SJCRH30 (cell line): ENCODE measurements around the gene SORCS3. TPM values are rescaled to one million over a fixed set of nuclear protein-coding genes. Genes with fewer than 3 reads are reported as not detected.

Experiments used
- DNase-seq, 2 experiments: peaks; one replicate each; pipeline ENCODE4 v3.0.0-alpha.2; 2015 to 2020
- H3K27ac ChIP-seq: fragments of 250-450 bp; sonication (Bioruptor Pico); 2 replicates; pipeline ENCODE4 v1.5.1; 2020; ENCODE audit warnings: mild to moderate bottlenecking, moderate library complexity
- H3K27me3 ChIP-seq: fragments of 250-450 bp; sonication (Bioruptor Pico); 2 replicates; pipeline ENCODE4 v1.5.1; 2020; ENCODE audit warnings: mild to moderate bottlenecking, moderate library complexity
- H3K36me3 ChIP-seq: fragments of 250-450 bp; sonication (Bioruptor Pico); 2 replicates; pipeline ENCODE4 v1.5.1; 2020; ENCODE audit warnings: mild to moderate bottlenecking, moderate library complexity
- H3K4me1 ChIP-seq: fragments of 250-450 bp; sonication (Bioruptor Pico); 2 replicates; pipeline ENCODE4 v1.5.1; 2020; ENCODE audit warnings: mild to moderate bottlenecking, moderate library complexity
- H3K4me3 ChIP-seq: fragments of 250-450 bp; sonication (Bioruptor Pico); 2 replicates; pipeline ENCODE4 v1.5.1; 2020; ENCODE audit warnings: mild to moderate bottlenecking, moderate library complexity
- H3K9me3 ChIP-seq: fragments of 250-450 bp; sonication (Bioruptor Pico); replicated peaks from 2 replicates; pipeline ENCODE4 v1.5.1; 2020; ENCODE audit warnings: mild to moderate bottlenecking, moderate library complexity
- total RNA-seq: library from RNA; depleted of rRNA; stranded (reverse); fragments of >200 nt; shearing (Covaris generic); gene quantifications from 2 replicates; pipeline ENCODE4 v1.2.3, GENCODE V29; 2014

The SORCS3 gene
- total RNA-seq, 1 experiment from 2014 or later, result not detected

GRCh38 chr10:105284476-105285215 lies 643.6 kb downstream of the SORCS3 start:
- no peak for DNase-seq
- Histone ChIP-seq H3K4me1 (no peaks in the 10 kb centered on the region), H3K4me3 (no peak overlapping the region), H3K9me3 (no peaks in the 10 kb centered on the region), H3K36me3 (no peaks in the 10 kb centered on the region), H3K27ac (no peak overlapping the region), H3K27me3 (no peaks in the 10 kb centered on the region; the same call in 1 of the 2 replicates)

- DNase-seq, result no peak
- Histone ChIP-seq H3K4me3 (no peak overlapping the region), H3K27ac (no peak overlapping the region), H3K27me3 (no peaks in the 10 kb centered on the region; the same call in 1 of the 2 replicates), H3K4me1 (no peaks in the 10 kb centered on the region), H3K36me3 (no peaks in the 10 kb centered on the region), H3K9me3 (no peaks in the 10 kb centered on the region)
Measured at GRCh38 chr10:105288026-105288425, 646.9 kb downstream of the SORCS3 start.

- Histone ChIP-seq H3K4me1 (no peaks in the 10 kb centered on the region), H3K4me3 (no peak overlapping the region), H3K27ac (no peak overlapping the region), H3K27me3 (no peaks in the 10 kb centered on the region; the same call in 1 of the 2 replicates), H3K36me3 (no peaks in the 10 kb centered on the region), H3K9me3 (no peaks in the 10 kb centered on the region)
- DNase-seq, result no peak
Measured at GRCh38 chr10:105288613-105289012, 647.5 kb downstream of the SORCS3 start.

- Histone ChIP-seq H3K27me3 (no peaks in the 10 kb centered on the region; the same call in 1 of the 2 replicates), H3K27ac (no peak overlapping the region)
Measured at GRCh38 chr10:105291571-105291970, 650.5 kb downstream of the SORCS3 start.

GRCh38 chr10:105292236-105292635 lies 651.1 kb downstream of the SORCS3 start:
- Histone ChIP-seq H3K27ac (no peak overlapping the region), H3K4me1 (no peaks in the 10 kb centered on the region), H3K9me3 (no peaks in the 10 kb centered on the region), H3K36me3 (no peaks in the 10 kb centered on the region), H3K27me3 (no peaks in the 10 kb centered on the region; the same call in 1 of the 2 replicates), H3K4me3 (no peak overlapping the region)
- DNase-seq, result no peak

More at GRCh38 chr10:105291571-105291970, 650.5 kb downstream of the SORCS3 start:
- H3K4me3 ChIP-seq, result no peak overlapping the region
- no peaks in the 10 kb centered on the region for H3K36me3 ChIP-seq
- H3K4me1 ChIP-seq, result no peaks in the 10 kb centered on the region
- peak in 1 of 2 experiments; percentile 19 for DNase-seq
- H3K9me3 ChIP-seq, result no peaks in the 10 kb centered on the region
